OCI-LY3 (cell line): ENCODE data around the gene MBTPS2.

Experiments used
- H2AFZ ChIP-seq: fragments of 200-600, 300-600 bp; shearing (Covaris generic); 2 replicates; pipeline ENCODE4 v1.6.0; 2014; ENCODE audit warnings: antibody characterized with exemption, low read depth, low read length
- H3K27ac ChIP-seq: fragments of 200-600, 300-600 bp; sonication (generic); 2 replicates; pipeline ENCODE4 v1.5.1; 2014; ENCODE audit warnings: mild to moderate bottlenecking, low read length, moderate library complexity, mixed read lengths
- H3K27me3 ChIP-seq: fragments of 200-600, 300-600 bp; sonication (generic); 2 replicates; pipeline ENCODE4 v1.6.1; 2014; ENCODE audit warnings: low read depth, low read length, mixed read lengths
- H3K36me3 ChIP-seq: fragments of 200-600, 300-600 bp; sonication (generic); replicated peaks from 2 replicates; pipeline ENCODE3; 2014; ENCODE audit warnings: low read depth, low read length, mixed read lengths
- H3K4me1 ChIP-seq: fragments of 300-600, 200-600 bp; sonication (generic); 2 replicates; pipeline ENCODE4 v1.6.1; 2014; ENCODE audit warnings: low read length, mixed read lengths
- H3K4me2 ChIP-seq: fragments of 200-600, 300-600 bp; sonication (generic); 2 replicates; pipeline ENCODE4 v1.6.1; 2014; ENCODE audit warnings: low read length, mixed read lengths
- H3K4me3 ChIP-seq: fragments of 300-600, 200-600 bp; sonication (generic); 2 replicates; pipeline ENCODE4 v1.5.1; 2014; ENCODE audit warnings: antibody characterized with exemption, mild to moderate bottlenecking, low read length, moderate library complexity
- H3K79me2 ChIP-seq: fragments of 300-600, 200-600 bp; shearing (Covaris generic); 2 replicates; pipeline ENCODE4 v1.6.1; 2014; ENCODE audit warnings: mild to moderate bottlenecking, low read length, mixed read lengths
- H3K9ac ChIP-seq: fragments of 300-600, 200-600 bp; shearing (Covaris generic); 2 replicates; pipeline ENCODE4 v1.6.0; 2014; ENCODE audit warnings: mild to moderate bottlenecking, low read length, moderate library complexity
- H3K9me3 ChIP-seq: fragments of 200-600, 300-600 bp; shearing (Covaris generic); 2 replicates; pipeline ENCODE4 v1.6.1; 2014; ENCODE audit warnings: low read length, mixed read lengths; ENCODE audit not compliant: insufficient read depth
- H4K20me1 ChIP-seq: fragments of 200-600, 300-600 bp; sonication (generic); 2 replicates; pipeline ENCODE4 v1.6.1; 2016; ENCODE audit warnings: low read length, mixed read lengths; ENCODE audit not compliant: insufficient read depth
- EZH2phosphoT487 ChIP-seq: fragments of 200-600 bp; shearing (Covaris generic); IDR thresholded peaks from 2 replicates; pipeline ENCODE4 v1.6.1; 2018; ENCODE audit warnings: antibody characterized with exemption, mixed run types, low read depth
- TF ChIP-seq, protein P1 (sequence below): fragments of 200-600, 300-600 bp; sonication (generic); IDR thresholded peaks from 2 replicates; pipeline ENCODE4 v1.5.1; 2014; ENCODE audit warnings: antibody characterized with exemption, low read length, low read depth

MBTPS2 gene

GRCh38 chrX:21930986-21931385 lies 91.6 kb downstream of the MBTPS2 start:
- Histone ChIP-seq H3K36me3 (no peaks in the 10 kb centered on the region), H3K79me2 (no peaks in the 10 kb centered on the region), H3K27ac (no peak overlapping the region), H3K9ac (no peak overlapping the region), H3K27me3 (no peaks in the 10 kb centered on the region), H3K4me1 (peaks cover 18% of the 10 kb centered on the region), H3K4me2 (no peak overlapping the region), H3K4me3 (no peak overlapping the region), H4K20me1 (no peaks in the 10 kb centered on the region), H3K9me3 (no peaks in the 10 kb centered on the region), H2AFZ (no peak overlapping the region)
- no peak for TF ChIP-seq EZH2phosphoT487
- TF ChIP-seq, protein P1, sequence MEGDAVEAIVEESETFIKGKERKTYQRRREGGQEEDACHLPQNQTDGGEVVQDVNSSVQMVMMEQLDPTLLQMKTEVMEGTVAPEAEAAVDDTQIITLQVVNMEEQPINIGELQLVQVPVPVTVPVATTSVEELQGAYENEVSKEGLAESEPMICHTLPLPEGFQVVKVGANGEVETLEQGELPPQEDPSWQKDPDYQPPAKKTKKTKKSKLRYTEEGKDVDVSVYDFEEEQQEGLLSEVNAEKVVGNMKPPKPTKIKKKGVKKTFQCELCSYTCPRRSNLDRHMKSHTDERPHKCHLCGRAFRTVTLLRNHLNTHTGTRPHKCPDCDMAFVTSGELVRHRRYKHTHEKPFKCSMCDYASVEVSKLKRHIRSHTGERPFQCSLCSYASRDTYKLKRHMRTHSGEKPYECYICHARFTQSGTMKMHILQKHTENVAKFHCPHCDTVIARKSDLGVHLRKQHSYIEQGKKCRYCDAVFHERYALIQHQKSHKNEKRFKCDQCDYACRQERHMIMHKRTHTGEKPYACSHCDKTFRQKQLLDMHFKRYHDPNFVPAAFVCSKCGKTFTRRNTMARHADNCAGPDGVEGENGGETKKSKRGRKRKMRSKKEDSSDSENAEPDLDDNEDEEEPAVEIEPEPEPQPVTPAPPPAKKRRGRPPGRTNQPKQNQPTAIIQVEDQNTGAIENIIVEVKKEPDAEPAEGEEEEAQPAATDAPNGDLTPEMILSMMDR = no peak

GRCh38 chrX:21932292-21933002 lies 93.0 kb downstream of the MBTPS2 start:
- H3K27me3 ChIP-seq = no peaks in the 10 kb centered on the region
- H4K20me1 ChIP-seq = no peaks in the 10 kb centered on the region
- no peak overlapping the region for H3K9ac ChIP-seq
- H3K4me2 ChIP-seq = no peak overlapping the region
- H3K27ac ChIP-seq = no peak overlapping the region
- H3K4me1 ChIP-seq = peaks cover 3% of the 10 kb centered on the region
- H3K9me3 ChIP-seq = no peaks in the 10 kb centered on the region
- TF ChIP-seq EZH2phosphoT487 = no peak
- TF ChIP-seq, protein P1 = no peak
- H3K79me2 ChIP-seq = no peaks in the 10 kb centered on the region
- H3K36me3 ChIP-seq = no peaks in the 10 kb centered on the region
- no peak overlapping the region for H3K4me3 ChIP-seq
- no peak overlapping the region for H2AFZ ChIP-seq

DNA sequence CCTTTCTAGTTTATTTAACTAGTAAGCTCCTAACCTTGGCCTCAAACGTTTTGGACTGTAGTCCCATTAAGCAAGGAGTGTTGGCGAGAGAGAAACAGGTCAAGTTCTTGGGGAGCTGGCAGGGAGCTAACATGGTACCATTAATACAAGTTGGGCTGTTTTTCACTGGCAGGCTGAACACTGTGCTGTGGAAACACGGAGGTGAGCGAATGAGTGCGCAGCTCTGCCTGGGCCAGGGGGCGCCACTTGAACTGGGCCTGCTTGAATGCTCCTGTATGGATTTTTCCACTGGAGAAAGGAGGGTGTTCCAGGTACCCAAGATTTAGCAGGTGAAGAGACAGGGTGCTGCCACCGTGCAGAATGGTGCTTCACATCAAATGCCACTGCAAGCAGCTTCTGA lies 93.7 kb downstream of the MBTPS2 start:
- Histone ChIP-seq H2AFZ (no peak overlapping the region), H3K79me2 (no peaks in the 10 kb centered on the region), H3K27me3 (no peaks in the 10 kb centered on the region), H3K4me1 (no peaks in the 10 kb centered on the region), H3K4me2 (no peak overlapping the region), H3K9me3 (no peaks in the 10 kb centered on the region), H3K4me3 (no peak overlapping the region), H3K9ac (no peak overlapping the region), H4K20me1 (no peaks in the 10 kb centered on the region), H3K27ac (no peak overlapping the region), H3K36me3 (no peaks in the 10 kb centered on the region)
- no peak for TF ChIP-seq EZH2phosphoT487
- TF ChIP-seq, protein P1 = no peak

DNA sequence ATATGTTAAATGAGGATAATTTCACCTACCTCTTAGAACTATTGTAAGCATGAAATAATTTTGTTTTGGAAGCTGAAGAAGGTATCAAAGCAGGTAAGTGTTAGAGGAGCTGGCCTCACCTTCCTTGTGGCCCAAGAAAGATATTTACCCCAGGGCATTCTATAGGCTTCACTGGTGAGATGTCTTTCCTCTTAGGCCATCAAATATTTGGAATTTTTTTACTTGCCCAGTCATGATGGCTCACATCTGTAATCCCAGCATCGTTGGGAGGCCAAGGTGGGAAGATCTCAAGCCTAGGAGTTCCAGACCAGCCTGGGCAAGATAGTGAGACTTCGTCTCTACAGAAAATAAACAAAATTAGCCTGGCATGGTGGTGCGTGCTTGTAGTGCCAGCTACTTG lies 95.0 kb downstream of the MBTPS2 start:
- H3K9me3 ChIP-seq = no peaks in the 10 kb centered on the region
- H3K27me3 ChIP-seq = no peaks in the 10 kb centered on the region
- H3K27ac ChIP-seq = no peak overlapping the region
- H3K4me1 ChIP-seq = no peaks in the 10 kb centered on the region
- H3K4me2 ChIP-seq = no peak overlapping the region
- no peaks in the 10 kb centered on the region for H3K36me3 ChIP-seq
- H2AFZ ChIP-seq = no peak overlapping the region
- H3K79me2 ChIP-seq = no peaks in the 10 kb centered on the region
- H4K20me1 ChIP-seq = no peaks in the 10 kb centered on the region
- TF ChIP-seq, protein P1 = no peak
- TF ChIP-seq EZH2phosphoT487 = no peak
- no peak overlapping the region for H3K4me3 ChIP-seq
- no peak overlapping the region for H3K9ac ChIP-seq
